ENCODE data around the gene OR2M4. TPM values are rescaled to one million over a fixed set of nuclear protein-coding genes. Genes with fewer than 3 reads are reported as not detected.

The OR2M4 gene
- total RNA-seq, 2 experiments from 2014 or later = not detected

- ChIA-PET CTCF (no interaction called here), POLR2A (no interaction called here)
- no peak for DNase-seq
- H3K27ac Mint-ChIP-seq = no peak within 1 kb of the TSS
- H3K36me3 Mint-ChIP-seq (ENCODE audit: low read depth) = no peaks in the 10 kb centered on the region
- H3K4me1 Mint-ChIP-seq = no peaks in the 10 kb centered on the region
- no peak within 1 kb of the TSS for H3K4me3 Mint-ChIP-seq
- no peaks in the 10 kb centered on the region for H3K27me3 Mint-ChIP-seq
- H3K9me3 Mint-ChIP-seq = no peaks in the 10 kb centered on the region
These were observed 46.7 kb downstream of the OR2M4 start, which contains the start of gene OR2T33 for GRCh38 chr1:248277876-248278275. Gene OR2T33 (minus strand): TSS chr1:248277976. CDS start chr1:248273814, 4,162 bp downstream.

- H3K9me3 Mint-ChIP-seq = peaks cover under 1% of the 10 kb centered on the region
- H3K27me3 Mint-ChIP-seq = no peaks in the 10 kb centered on the region
- DNase-seq = no peak
- H3K4me1 Mint-ChIP-seq = no peaks in the 10 kb centered on the region
- no peak overlapping the region for H3K27ac Mint-ChIP-seq
- H3K36me3 Mint-ChIP-seq (ENCODE audit: low read depth) = no peaks in the 10 kb centered on the region
- POLR2A ChIA-PET = no interaction called here
- no peak overlapping the region for H3K4me3 Mint-ChIP-seq
- CTCF ChIA-PET = no interaction called here
These were observed 57.2 kb downstream of the OR2M4 start for GRCh38 chr1:248288391-248288790.

Other genes starting within 250 kb of the OR2M4 start
- gene OR2L5, start 217.8 kb upstream of the OR2M4 start, total RNA-seq = under 1 TPM in 1 of 2 experiments, not detected in 1; 0.08 TPM
- gene OR2L2, start 201.3 kb upstream of the OR2M4 start, total RNA-seq = under 1 TPM; 0.12 to 0.19 TPM
- not detected for gene OR2L3, start 184.6 kb upstream of the OR2M4 start, total RNA-seq
- gene OR2L13, start 136.2 kb upstream of the OR2M4 start, total RNA-seq = not detected
- gene OR2M5, start 86.3 kb upstream of the OR2M4 start, total RNA-seq = not detected
- gene OR2M2, start 56.6 kb upstream of the OR2M4 start, total RNA-seq = not detected
- gene OR2M3, start 34.2 kb upstream of the OR2M4 start, total RNA-seq = not detected
- gene OR2T33, start 46.6 kb downstream of the OR2M4 start, total RNA-seq = not detected
- not detected for gene OR2T12, start 72.0 kb downstream of the OR2M4 start, total RNA-seq
- not detected for gene OR2M7, start 93.2 kb downstream of the OR2M4 start, total RNA-seq
- not detected for gene OR14C36, start 117.4 kb downstream of the OR2M4 start, total RNA-seq
- gene OR2T4, start 130.2 kb downstream of the OR2M4 start, total RNA-seq = not detected
- not detected for gene OR2T6, start 144.3 kb downstream of the OR2M4 start, total RNA-seq
- gene OR2T1, start 171.6 kb downstream of the OR2M4 start, total RNA-seq = not detected
- not detected for gene OR2T2, start 214.2 kb downstream of the OR2M4 start, total RNA-seq
- gene OR2T3, start 241.9 kb downstream of the OR2M4 start, total RNA-seq = not detected